ENCODE measurements around the gene RELB. TPM values are rescaled to one million over a fixed set of nuclear protein-coding genes. Genes with fewer than 3 reads are reported as not detected.

RELB gene, protein sequence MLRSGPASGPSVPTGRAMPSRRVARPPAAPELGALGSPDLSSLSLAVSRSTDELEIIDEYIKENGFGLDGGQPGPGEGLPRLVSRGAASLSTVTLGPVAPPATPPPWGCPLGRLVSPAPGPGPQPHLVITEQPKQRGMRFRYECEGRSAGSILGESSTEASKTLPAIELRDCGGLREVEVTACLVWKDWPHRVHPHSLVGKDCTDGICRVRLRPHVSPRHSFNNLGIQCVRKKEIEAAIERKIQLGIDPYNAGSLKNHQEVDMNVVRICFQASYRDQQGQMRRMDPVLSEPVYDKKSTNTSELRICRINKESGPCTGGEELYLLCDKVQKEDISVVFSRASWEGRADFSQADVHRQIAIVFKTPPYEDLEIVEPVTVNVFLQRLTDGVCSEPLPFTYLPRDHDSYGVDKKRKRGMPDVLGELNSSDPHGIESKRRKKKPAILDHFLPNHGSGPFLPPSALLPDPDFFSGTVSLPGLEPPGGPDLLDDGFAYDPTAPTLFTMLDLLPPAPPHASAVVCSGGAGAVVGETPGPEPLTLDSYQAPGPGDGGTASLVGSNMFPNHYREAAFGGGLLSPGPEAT
- total RNA-seq, result 5.5 and 7.3 TPM in 2 replicates

DNA sequence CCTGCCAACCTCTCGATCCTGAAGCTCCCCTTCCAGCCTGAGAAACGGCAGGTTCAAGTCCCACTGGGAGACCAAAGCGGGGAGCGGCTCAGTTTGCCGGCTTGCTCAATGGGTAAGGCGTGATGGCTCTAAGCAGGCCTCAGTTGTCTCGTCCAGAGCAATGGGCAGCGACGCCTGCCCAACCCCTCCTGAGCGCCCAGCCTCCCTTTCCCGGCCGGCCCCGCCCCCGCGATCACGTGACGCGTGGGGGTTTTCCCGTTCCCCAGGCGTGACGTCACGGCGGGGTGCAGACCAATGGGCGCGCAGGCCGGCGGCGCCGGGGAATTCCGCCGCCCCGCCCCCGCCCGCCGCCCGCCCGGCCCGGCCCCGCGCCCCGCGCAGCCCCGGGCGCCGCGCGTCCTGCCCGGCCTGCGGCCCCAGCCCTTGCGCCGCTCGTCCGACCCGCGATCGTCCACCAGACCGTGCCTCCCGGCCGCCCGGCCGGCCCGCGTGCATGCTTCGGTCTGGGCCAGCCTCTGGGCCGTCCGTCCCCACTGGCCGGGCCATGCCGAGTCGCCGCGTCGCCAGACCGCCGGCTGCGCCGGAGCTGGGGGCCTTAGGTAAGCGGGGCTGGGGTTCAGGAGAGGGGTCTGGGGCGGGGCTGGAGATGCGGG, at the start of gene RELB:
Gene RELB (plus strand): TSS at position 378 of the 653 bp plus-strand sequence. CDS start 116 bp downstream, at position 494.

DNA sequence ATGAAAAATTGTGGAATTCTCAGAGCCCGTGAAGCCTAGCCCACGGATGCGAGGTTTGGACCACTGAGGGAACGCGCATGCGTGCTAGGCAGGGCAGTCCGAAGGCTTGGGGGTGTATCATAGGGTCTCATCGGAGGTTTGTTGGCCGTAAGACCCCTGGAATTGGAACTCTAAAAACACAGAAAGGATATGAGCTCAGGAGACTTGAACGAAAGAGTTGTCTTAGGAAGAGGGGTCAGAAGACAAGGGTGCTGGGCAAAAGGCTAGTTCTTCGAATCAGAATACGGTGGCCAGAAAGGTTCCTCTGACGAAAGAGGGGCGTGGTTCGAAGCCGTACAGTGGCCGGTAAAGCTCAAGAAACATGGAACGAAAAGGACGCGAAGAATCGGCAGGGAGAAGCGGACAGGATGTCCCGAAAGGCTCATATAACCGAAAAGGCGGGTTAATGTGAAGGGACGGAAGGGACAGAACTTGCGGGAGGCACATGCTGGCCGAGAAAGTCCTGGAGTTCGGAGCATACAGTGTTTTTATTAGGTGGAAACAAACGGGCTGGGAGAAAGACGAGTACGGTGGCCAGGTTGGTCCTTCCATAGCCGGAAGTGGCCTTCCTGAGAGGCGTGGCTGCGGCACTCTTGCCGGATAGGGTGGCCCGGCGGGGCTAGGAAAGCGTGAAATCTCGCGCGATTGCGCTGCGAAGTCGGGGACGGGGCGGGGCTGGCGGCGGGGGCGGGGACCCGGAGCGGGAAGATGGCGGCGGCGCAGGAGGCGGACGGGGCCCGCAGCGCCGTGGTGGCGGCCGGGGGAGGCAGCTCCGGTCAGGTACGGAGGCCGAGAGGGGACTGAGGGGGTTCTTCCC, 46.4 kb upstream of the RELB start, which contains the start of gene CLPTM1:
Gene CLPTM1 (plus strand): TSS at position 732 of the 856 bp plus-strand sequence. CDS start 16 bp downstream, at position 748.

DNA sequence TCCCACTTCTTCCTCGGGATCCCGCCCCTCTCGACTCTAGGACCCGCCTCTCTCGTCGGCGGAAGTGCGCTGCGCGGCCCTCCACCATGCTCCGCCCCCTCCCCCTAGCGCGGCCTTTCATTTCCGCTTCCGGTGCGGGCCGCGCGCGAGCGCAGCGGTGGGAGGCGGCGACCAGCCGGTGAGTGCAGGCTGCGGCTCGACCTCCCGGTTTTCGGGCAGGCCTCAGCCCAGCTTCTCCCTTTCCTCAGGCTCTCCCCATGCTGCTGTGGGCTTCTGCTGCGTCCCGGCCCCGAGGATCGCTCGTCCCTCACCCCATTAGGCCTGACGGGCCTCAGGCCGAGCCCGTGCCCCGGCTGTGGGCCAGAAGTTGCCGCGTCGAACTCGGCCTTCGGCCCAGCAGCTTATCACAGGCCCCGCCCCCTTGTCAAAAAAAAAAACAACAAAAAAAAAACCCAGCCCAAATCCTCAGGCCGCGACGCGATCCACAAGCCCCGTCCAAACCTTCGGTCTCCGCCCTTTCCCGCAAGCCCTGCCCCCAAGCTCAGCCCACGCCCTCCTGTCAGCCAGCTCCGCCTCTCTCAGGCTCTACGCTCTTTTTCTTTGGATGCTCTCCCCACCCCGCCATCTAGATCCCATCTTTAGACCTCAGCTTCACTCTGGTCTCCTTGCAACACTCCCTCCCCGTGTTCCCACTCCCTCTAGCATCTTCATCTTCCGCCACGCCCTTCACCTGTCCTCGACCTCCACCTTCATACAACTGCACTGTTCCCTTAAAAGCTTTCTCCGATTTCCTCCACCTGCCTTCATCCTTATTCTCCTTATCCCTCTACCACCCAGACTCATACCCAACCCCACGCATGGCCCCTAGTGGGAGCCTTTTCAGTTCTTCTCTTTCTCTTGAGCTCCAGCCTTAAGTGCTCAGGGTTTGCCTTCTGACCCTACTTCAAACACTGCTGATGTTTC, 37.9 kb downstream of the RELB start, which contains the start of gene CLASRP:
Gene CLASRP (plus strand): TSS at position 115 of the 963 bp plus-strand sequence. CDS start 1,168 bp downstream, outside the sequence.

DNA sequence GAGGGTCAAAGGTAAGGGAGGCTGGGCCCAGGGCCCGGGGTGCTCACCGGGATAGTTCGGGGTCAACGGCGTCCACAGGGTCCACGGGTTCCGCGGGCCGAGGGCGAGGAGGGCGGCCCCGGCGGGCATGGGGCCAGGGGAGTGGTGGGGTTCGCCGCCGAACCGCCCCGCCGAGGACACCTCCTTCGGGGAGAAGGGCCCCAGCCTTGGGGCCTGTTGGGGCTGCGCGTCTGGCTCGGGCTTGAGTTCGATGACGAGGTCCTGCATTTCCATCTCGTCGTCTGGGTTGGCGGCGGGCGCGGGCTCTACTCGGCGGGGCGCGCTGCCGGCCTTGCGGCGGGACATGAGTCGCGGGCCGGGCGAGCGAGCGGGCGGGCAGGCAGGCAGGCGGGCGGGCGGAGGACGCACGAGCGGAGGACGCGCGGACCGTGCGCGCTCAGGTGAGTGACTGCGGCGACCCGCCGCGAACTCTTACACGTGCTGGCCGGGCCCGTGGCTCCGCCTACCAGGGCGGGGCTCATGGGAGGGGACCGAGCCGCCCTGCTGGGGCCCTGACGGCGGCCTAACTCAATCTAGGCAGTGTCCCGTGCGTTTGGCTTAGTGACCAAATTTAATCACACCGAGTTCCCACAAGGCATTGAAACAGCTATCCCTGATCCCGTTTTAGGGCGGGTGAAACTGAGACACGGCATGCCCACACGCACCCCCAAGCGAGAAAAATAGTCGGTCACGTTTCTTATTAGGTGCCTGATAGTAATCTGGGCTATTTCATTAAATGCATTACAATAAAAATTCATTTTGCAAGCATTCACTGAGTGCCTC, 75.0 kb downstream of the RELB start, which contains the start of gene ZNF296:
Gene ZNF296 (minus strand): TSS at position 450 of the 822 bp plus-strand sequence. CDS start 105 bp downstream, at position 345.

DNA sequence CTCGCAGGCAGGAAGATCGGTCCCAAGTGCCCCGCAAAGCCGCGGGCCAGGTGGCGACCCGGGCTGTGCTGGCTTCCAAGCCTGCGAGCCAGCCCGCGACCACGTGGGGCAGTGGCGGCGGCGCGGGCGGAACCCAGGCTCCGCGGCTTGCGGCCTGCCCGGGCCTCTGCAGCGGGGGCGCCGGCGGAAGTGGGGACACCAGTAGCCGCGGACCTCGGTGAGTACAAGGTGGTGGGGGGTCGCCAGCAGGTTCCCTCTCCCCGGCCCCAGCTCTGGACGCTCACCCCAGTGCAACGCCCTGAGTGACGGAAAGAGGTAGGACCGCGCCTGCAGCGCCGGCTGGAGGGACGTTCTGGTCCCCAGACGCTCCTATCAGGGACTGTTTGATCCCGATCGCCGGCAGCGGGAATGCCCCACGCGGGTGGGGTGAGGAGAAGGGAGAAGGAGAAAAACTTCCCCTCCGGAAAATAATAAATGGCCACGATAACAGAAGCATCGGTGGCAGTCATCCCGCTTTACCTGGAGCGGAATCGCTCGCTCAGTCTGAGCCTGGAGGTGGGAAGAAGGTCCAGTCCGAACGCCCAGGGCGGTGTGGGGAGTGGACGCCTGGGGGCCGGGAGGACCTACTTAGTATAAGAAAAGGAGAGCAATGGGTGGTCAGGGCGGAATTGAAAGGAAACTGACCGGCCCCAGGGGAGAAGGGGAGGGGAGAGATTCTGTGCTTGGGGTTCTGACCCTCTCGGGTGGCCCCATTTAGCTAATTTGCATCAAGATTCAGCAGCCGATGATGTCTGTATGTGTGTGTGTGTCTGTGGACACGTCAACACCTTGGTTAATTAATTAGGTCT, 78.0 kb downstream of the RELB start, which contains the start of gene GEMIN7:
Gene GEMIN7 (plus strand): TSS at position 198 of the 848 bp plus-strand sequence. CDS start 10,855 bp downstream, outside the sequence.

Other genes starting within 250 kb of the RELB start
- gene CBLC, start 223.6 kb upstream of the RELB start, total RNA-seq, result 0.14 TPM in 1 of 2 replicates, not detected in the other
- 5.0 and 6.1 TPM in 2 replicates for gene BCAM, start 192.4 kb upstream of the RELB start, total RNA-seq
- gene NECTIN2, start 155.2 kb upstream of the RELB start, total RNA-seq, result 57.8 and 61.3 TPM in 2 replicates
- 31.4 and 35.1 TPM in 2 replicates for gene TOMM40, start 110.2 kb upstream of the RELB start, total RNA-seq
- 7.7 and 18.3 TPM in 2 replicates for gene APOE, start 95.7 kb upstream of the RELB start, total RNA-seq
- gene APOC1, start 86.9 kb upstream of the RELB start, total RNA-seq, result 1.8 and 3.6 TPM in 2 replicates
- gene APOC4, start 59.2 kb upstream of the RELB start, total RNA-seq, result not detected in 2 replicates
- not detected in 2 replicates for gene APOC2, start 55.4 kb upstream of the RELB start, total RNA-seq
- 29.7 and 36.5 TPM in 2 replicates for gene CLPTM1, start 46.1 kb upstream of the RELB start, total RNA-seq
- 7.8 and 12.6 TPM in 2 replicates for gene CLASRP, start 37.6 kb downstream of the RELB start, total RNA-seq
- not detected in 2 replicates for gene ZNF296, start 75.0 kb downstream of the RELB start, total RNA-seq
- 12.1 and 15.6 TPM in 2 replicates for gene GEMIN7, start 77.8 kb downstream of the RELB start, total RNA-seq
- gene PPP1R37, start 91.7 kb downstream of the RELB start, total RNA-seq, result 20.6 and 29.2 TPM in 2 replicates
- gene NKPD1, start 159.5 kb downstream of the RELB start, total RNA-seq, result 0.14 and 0.18 TPM in 2 replicates
- 13.5 and 14.1 TPM in 2 replicates for gene TRAPPC6A, start 176.8 kb downstream of the RELB start, total RNA-seq
- 2.3 and 2.9 TPM in 2 replicates for gene BLOC1S3, start 177.3 kb downstream of the RELB start, total RNA-seq
- under 0.01 and 0.09 TPM in 2 replicates for gene EXOC3L2, start 243.9 kb downstream of the RELB start, total RNA-seq
- gene MARK4, start 249.8 kb downstream of the RELB start, total RNA-seq, result 8.2 and 11.9 TPM in 2 replicates